ENCODE measurements around the gene SMC6. TPM values are rescaled to one million over a fixed set of nuclear protein-coding genes. Genes with fewer than 3 reads are reported as not detected.

The SMC6 gene
- total RNA-seq, 1 experiment from 2014 or later: 46.7 TPM

DNA sequence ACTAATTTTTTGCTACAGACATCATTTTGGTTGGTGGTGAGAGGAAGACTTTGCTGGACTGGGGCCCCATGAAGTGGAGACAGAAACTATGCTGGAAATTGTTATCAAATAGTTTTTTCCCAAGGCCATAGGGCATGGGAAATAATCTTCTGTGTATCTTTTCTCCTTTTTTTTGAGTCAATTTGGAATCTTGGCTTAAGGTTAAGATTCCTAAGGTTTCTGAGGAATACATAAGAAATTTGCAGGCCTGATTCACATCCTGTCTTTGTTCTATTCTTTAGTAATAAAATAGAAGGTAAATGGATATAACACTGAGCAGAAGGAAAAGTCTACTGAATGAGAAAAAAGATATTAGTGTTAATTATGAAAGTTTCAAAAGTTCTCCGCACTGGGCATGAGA, 16.6 kb downstream of the SMC6 start:
- no peak for ATAC-seq
- Mint-ChIP-seq H3K4me1 (no peaks in the 10 kb centered on the region), H3K4me3 (no peak overlapping the region), H3K27ac (no peak overlapping the region), H3K36me3 (peaks cover 48% of the 10 kb centered on the region), H3K9me3 (no peaks in the 10 kb centered on the region), H3K27me3 (ENCODE audit: low read depth) (no peaks in the 10 kb centered on the region)
- ChIA-PET CTCF (no interaction called here), POLR2A (no interaction called here)
- no peak for DNase-seq (ENCODE audit: low spot score)
- no peak for TF ChIP-seq GRHL2 (CRISPR knock-in tag; IDR thresholded peaks at IDR 0.05; ENCODE audit: insufficient replicate concordance, severe bottlenecking)
- TF ChIP-seq, protein P1, sequence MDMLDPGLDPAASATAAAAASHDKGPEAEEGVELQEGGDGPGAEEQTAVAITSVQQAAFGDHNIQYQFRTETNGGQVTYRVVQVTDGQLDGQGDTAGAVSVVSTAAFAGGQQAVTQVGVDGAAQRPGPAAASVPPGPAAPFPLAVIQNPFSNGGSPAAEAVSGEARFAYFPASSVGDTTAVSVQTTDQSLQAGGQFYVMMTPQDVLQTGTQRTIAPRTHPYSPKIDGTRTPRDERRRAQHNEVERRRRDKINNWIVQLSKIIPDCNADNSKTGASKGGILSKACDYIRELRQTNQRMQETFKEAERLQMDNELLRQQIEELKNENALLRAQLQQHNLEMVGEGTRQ (CRISPR knock-in tag; IDR thresholded peaks at IDR 0.05): no peak
- TF ChIP-seq, protein P2, sequence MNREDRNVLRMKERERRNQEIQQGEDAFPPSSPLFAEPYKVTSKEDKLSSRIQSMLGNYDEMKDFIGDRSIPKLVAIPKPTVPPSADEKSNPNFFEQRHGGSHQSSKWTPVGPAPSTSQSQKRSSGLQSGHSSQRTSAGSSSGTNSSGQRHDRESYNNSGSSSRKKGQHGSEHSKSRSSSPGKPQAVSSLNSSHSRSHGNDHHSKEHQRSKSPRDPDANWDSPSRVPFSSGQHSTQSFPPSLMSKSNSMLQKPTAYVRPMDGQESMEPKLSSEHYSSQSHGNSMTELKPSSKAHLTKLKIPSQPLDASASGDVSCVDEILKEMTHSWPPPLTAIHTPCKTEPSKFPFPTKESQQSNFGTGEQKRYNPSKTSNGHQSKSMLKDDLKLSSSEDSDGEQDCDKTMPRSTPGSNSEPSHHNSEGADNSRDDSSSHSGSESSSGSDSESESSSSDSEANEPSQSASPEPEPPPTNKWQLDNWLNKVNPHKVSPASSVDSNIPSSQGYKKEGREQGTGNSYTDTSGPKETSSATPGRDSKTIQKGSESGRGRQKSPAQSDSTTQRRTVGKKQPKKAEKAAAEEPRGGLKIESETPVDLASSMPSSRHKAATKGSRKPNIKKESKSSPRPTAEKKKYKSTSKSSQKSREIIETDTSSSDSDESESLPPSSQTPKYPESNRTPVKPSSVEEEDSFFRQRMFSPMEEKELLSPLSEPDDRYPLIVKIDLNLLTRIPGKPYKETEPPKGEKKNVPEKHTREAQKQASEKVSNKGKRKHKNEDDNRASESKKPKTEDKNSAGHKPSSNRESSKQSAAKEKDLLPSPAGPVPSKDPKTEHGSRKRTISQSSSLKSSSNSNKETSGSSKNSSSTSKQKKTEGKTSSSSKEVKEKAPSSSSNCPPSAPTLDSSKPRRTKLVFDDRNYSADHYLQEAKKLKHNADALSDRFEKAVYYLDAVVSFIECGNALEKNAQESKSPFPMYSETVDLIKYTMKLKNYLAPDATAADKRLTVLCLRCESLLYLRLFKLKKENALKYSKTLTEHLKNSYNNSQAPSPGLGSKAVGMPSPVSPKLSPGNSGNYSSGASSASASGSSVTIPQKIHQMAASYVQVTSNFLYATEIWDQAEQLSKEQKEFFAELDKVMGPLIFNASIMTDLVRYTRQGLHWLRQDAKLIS (CRISPR knock-in tag; IDR thresholded peaks at IDR 0.05; ENCODE audit: borderline replicate concordance): no peak
- no peak for TF ChIP-seq NR3C1 (CRISPR knock-in tag; conservative IDR thresholded peaks at IDR 0.05; ENCODE audit: low read depth)
- TF ChIP-seq, protein P3, sequence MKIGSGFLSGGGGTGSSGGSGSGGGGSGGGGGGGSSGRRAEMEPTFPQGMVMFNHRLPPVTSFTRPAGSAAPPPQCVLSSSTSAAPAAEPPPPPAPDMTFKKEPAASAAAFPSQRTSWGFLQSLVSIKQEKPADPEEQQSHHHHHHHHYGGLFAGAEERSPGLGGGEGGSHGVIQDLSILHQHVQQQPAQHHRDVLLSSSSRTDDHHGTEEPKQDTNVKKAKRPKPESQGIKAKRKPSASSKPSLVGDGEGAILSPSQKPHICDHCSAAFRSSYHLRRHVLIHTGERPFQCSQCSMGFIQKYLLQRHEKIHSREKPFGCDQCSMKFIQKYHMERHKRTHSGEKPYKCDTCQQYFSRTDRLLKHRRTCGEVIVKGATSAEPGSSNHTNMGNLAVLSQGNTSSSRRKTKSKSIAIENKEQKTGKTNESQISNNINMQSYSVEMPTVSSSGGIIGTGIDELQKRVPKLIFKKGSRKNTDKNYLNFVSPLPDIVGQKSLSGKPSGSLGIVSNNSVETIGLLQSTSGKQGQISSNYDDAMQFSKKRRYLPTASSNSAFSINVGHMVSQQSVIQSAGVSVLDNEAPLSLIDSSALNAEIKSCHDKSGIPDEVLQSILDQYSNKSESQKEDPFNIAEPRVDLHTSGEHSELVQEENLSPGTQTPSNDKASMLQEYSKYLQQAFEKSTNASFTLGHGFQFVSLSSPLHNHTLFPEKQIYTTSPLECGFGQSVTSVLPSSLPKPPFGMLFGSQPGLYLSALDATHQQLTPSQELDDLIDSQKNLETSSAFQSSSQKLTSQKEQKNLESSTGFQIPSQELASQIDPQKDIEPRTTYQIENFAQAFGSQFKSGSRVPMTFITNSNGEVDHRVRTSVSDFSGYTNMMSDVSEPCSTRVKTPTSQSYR (CRISPR knock-in tag; IDR thresholded peaks at IDR 0.05): no peak
- TF ChIP-seq, protein P4, sequence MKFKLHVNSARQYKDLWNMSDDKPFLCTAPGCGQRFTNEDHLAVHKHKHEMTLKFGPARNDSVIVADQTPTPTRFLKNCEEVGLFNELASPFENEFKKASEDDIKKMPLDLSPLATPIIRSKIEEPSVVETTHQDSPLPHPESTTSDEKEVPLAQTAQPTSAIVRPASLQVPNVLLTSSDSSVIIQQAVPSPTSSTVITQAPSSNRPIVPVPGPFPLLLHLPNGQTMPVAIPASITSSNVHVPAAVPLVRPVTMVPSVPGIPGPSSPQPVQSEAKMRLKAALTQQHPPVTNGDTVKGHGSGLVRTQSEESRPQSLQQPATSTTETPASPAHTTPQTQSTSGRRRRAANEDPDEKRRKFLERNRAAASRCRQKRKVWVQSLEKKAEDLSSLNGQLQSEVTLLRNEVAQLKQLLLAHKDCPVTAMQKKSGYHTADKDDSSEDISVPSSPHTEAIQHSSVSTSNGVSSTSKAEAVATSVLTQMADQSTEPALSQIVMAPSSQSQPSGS (CRISPR knock-in tag; IDR thresholded peaks at IDR 0.05; ENCODE audit: borderline replicate concordance, low read depth): no peak

DNA sequence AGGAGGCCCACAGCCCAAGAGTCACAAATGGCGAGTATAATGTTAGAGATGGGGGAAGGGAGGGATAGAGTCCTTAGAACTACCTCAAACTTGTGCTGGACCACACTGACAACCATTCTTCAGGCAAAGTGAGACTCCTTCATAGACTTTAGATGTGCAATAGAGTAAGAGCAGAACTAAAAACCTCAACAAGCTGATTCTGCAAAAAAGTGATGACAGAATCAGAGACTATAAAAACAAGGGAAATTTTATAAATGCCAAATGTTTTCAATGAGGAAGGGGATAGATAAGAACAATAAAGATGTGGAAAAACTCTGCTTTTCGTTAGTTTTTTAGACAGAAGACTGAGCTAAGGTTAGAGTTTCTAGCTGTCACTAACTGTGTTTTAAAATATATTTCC, 17.7 kb downstream of the SMC6 start:
- TF ChIP-seq ZNF263 (CRISPR knock-in tag; IDR thresholded peaks at IDR 0.05; ENCODE audit: low read depth): no peak
- no peak for TF ChIP-seq ZBTB21 (CRISPR knock-in tag; IDR thresholded peaks at IDR 0.05; ENCODE audit: borderline replicate concordance)
- TF ChIP-seq, protein P5, sequence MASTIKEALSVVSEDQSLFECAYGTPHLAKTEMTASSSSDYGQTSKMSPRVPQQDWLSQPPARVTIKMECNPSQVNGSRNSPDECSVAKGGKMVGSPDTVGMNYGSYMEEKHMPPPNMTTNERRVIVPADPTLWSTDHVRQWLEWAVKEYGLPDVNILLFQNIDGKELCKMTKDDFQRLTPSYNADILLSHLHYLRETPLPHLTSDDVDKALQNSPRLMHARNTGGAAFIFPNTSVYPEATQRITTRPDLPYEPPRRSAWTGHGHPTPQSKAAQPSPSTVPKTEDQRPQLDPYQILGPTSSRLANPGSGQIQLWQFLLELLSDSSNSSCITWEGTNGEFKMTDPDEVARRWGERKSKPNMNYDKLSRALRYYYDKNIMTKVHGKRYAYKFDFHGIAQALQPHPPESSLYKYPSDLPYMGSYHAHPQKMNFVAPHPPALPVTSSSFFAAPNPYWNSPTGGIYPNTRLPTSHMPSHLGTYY (CRISPR knock-in tag; IDR thresholded peaks at IDR 0.05): no peak
- TF ChIP-seq NFE2L1 (CRISPR knock-in tag; IDR thresholded peaks at IDR 0.05): no peak
- no peak for TF ChIP-seq MXD4 (CRISPR knock-in tag; IDR thresholded peaks at IDR 0.05; ENCODE audit: borderline replicate concordance)
- TF ChIP-seq FOXK1 (CRISPR knock-in tag; IDR thresholded peaks at IDR 0.05): no peak
- TF ChIP-seq FOXP1 (CRISPR knock-in tag; IDR thresholded peaks at IDR 0.05; ENCODE audit: borderline replicate concordance): no peak
- TF ChIP-seq, protein P6, sequence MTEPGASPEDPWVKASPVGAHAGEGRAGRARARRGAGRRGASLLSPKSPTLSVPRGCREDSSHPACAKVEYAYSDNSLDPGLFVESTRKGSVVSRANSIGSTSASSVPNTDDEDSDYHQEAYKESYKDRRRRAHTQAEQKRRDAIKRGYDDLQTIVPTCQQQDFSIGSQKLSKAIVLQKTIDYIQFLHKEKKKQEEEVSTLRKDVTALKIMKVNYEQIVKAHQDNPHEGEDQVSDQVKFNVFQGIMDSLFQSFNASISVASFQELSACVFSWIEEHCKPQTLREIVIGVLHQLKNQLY (CRISPR knock-in tag; IDR thresholded peaks at IDR 0.05): no peak
- TF ChIP-seq TCF7 (CRISPR knock-in tag; IDR thresholded peaks at IDR 0.05; ENCODE audit: low read depth): no peak
- TF ChIP-seq, protein P7, sequence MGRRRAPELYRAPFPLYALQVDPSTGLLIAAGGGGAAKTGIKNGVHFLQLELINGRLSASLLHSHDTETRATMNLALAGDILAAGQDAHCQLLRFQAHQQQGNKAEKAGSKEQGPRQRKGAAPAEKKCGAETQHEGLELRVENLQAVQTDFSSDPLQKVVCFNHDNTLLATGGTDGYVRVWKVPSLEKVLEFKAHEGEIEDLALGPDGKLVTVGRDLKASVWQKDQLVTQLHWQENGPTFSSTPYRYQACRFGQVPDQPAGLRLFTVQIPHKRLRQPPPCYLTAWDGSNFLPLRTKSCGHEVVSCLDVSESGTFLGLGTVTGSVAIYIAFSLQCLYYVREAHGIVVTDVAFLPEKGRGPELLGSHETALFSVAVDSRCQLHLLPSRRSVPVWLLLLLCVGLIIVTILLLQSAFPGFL (CRISPR knock-in tag; IDR thresholded peaks at IDR 0.05; ENCODE audit: borderline replicate concordance): no peak
- TF ChIP-seq IRF2 (CRISPR knock-in tag; IDR thresholded peaks at IDR 0.05; ENCODE audit: borderline replicate concordance, low read depth): no peak
- H3K36me3 Mint-ChIP-seq: peaks cover 55% of the 10 kb centered on the region
- H3K27me3 Mint-ChIP-seq (ENCODE audit: low read depth): no peaks in the 10 kb centered on the region
- H3K27ac Mint-ChIP-seq: no peak overlapping the region
- no peaks in the 10 kb centered on the region for H3K4me1 Mint-ChIP-seq
- no peaks in the 10 kb centered on the region for H3K9me3 Mint-ChIP-seq
- no peak overlapping the region for H3K4me3 Mint-ChIP-seq
- POLR2A ChIA-PET: no interaction called here
- ATAC-seq (no peak), DNase-seq (ENCODE audit: low spot score) (no peak)
- CTCF ChIA-PET: no interaction called here
